GM12865 (cell line): ENCODE results near the gene NHS.

Experiments used
- DNase-seq: peaks from one replicate; pipeline ENCODE4 v3.0.0; 2010; ENCODE audit warnings: low read depth
- H3K4me3 ChIP-seq: 2 replicates; pipeline ENCODE4 v1.5.1; 2011; ENCODE audit warnings: mild to moderate bottlenecking, low read depth, low read length, control low read depth
- CTCF ChIP-seq: IDR thresholded peaks from 2 replicates; pipeline ENCODE4 v1.5.1; 2011; ENCODE audit warnings: low read length, control low read depth, low read depth, inconsistent platforms; ENCODE audit not compliant: insufficient read depth; ENCODE audit errors: missing control alignments

Gene NHS

GRCh38 chrX:17597327-17597726 is 222.3 kb downstream of the NHS start:
- no peak for TF ChIP-seq CTCF
- no peak for DNase-seq
- no peak overlapping the region for H3K4me3 ChIP-seq

GRCh38 chrX:17597836-17598439 is 222.9 kb downstream of the NHS start:
- H3K4me3 ChIP-seq: no peak overlapping the region
- TF ChIP-seq CTCF: no peak
- no peak for DNase-seq

- DNase-seq: no peak
- H3K4me3 ChIP-seq: no peak overlapping the region
- no peak for TF ChIP-seq CTCF
Measured at GRCh38 chrX:17601441-17602200, 226.6 kb downstream of the NHS start.

- DNase-seq: no peak
- TF ChIP-seq CTCF: no peak
- no peak overlapping the region for H3K4me3 ChIP-seq
Measured at GRCh38 chrX:17602245-17602644, 227.2 kb downstream of the NHS start.

- H3K4me3 ChIP-seq: no peak overlapping the region
- no peak for TF ChIP-seq CTCF
- no peak for DNase-seq
Measured at GRCh38 chrX:17603196-17603595, 228.2 kb downstream of the NHS start.

- DNase-seq: no peak
- no peak overlapping the region for H3K4me3 ChIP-seq
- TF ChIP-seq CTCF: no peak
Measured at GRCh38 chrX:17605676-17606075, 230.7 kb downstream of the NHS start.
